Measurements from ENCODE around the gene UBTD2.

The UBTD2 gene

DNA sequence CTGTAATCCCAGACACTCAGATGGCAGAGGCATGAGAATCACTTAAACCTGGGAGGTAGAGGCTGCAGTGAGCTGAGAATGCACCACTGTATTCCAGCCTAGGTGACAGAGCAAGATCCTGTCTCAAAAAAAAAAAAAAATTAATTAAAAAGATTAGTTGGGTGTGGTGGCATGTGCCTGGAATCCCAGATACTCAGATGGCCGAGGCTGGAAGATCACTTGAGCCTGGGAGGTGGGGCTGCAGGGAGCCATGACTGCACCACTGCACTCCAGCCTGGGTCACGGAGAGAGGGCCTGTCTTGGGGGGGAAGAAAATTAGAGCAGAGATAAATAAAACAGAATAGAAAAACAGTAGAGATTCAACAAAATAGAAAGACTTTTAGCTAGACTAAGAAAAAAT, 34.9 kb downstream of the UBTD2 start:
- no peak overlapping the region for H3K4me3 ChIP-seq (ENCODE audit: low read length)
- no CpG with 5 or more reads among the region's 2 CpGs for WGBS (ENCODE audit: insufficient coverage, insufficient read length)
- no peak for DNase-seq (ENCODE audit: low read depth, low spot score)
- no peaks in the 10 kb centered on the region for H3K4me1 ChIP-seq (ENCODE audit: control insufficient read depth, insufficient read depth, low read length)
- H3K9me3 ChIP-seq (ENCODE audit: control insufficient read depth, insufficient read depth, low read length), result no peaks in the 10 kb centered on the region
- no peaks in the 10 kb centered on the region for H3K27me3 ChIP-seq (ENCODE audit: control insufficient read depth, insufficient read depth, low read length)
- no peak overlapping the region for H3K27ac ChIP-seq (ENCODE audit: low read length)
- H3K36me3 ChIP-seq (ENCODE audit: control insufficient read depth, insufficient read depth, low read length), result no peaks in the 10 kb centered on the region

DNA sequence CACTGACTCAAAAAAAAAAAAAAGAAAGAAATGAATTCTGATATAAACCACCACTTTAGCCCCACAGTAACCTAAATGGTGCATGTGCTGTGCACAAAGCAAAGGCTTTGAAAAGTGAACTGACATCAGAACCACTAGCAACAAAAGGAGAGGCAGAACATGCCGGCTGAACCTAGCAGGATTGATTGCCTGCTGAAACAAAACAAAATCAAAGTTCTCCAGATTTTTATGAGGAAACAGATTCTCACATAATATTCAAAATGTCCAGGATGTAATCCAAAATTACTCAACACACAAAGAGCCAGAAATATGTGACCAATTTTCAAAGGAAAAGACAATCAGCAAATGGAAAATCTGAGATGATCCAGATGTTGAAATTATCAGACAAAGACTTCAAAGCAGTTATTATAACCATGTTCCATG, 37.9 kb downstream of the UBTD2 start:
- H3K4me3 ChIP-seq (ENCODE audit: low read length), result no peak overlapping the region

DNA sequence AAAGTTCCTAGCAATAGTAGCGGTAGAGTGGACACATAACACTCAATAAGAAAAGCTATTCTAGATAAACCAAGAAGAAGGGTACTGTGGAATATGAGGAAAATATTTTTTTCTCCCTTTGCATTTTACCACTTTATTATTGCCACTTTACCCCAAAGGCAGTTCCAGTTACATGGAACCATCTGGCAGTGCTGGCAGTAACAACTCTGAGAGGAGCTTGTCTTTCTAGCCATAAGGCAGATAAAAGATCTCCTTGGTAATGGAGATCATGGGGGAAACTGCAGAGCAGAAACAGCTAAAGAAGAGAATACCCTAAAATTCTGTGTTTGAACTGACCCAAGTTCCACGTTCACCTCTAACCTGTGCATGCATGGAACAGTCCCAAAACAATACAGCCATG, 38.5 kb downstream of the UBTD2 start:
- H3K36me3 ChIP-seq (ENCODE audit: control insufficient read depth, insufficient read depth, low read length), result no peaks in the 10 kb centered on the region
- WGBS (ENCODE audit: insufficient coverage, insufficient read length), result no CpG with 5 or more reads among the region's 2 CpGs
- H3K4me1 ChIP-seq (ENCODE audit: control insufficient read depth, insufficient read depth, low read length), result no peaks in the 10 kb centered on the region
- no peak for DNase-seq (ENCODE audit: low read depth, low spot score)
- H3K4me3 ChIP-seq (ENCODE audit: low read length), result no peak overlapping the region
- no peaks in the 10 kb centered on the region for H3K9me3 ChIP-seq (ENCODE audit: control insufficient read depth, insufficient read depth, low read length)
- H3K27ac ChIP-seq (ENCODE audit: low read length), result no peak overlapping the region
- H3K27me3 ChIP-seq (ENCODE audit: control insufficient read depth, insufficient read depth, low read length), result no peaks in the 10 kb centered on the region

More for the DNA sequence above, 37.9 kb downstream of the UBTD2 start:
- no peaks in the 10 kb centered on the region for H3K4me1 ChIP-seq (ENCODE audit: control insufficient read depth, insufficient read depth, low read length)
- H3K27me3 ChIP-seq (ENCODE audit: control insufficient read depth, insufficient read depth, low read length), result no peaks in the 10 kb centered on the region
- DNase-seq (ENCODE audit: low read depth, low spot score), result no peak
- no peaks in the 10 kb centered on the region for H3K9me3 ChIP-seq (ENCODE audit: control insufficient read depth, insufficient read depth, low read length)
- no peak overlapping the region for H3K27ac ChIP-seq (ENCODE audit: low read length)
- no CpG with 5 or more reads among the region's 1 CpG for WGBS (ENCODE audit: insufficient coverage, insufficient read length)
- no peaks in the 10 kb centered on the region for H3K36me3 ChIP-seq (ENCODE audit: control insufficient read depth, insufficient read depth, low read length)

DNA sequence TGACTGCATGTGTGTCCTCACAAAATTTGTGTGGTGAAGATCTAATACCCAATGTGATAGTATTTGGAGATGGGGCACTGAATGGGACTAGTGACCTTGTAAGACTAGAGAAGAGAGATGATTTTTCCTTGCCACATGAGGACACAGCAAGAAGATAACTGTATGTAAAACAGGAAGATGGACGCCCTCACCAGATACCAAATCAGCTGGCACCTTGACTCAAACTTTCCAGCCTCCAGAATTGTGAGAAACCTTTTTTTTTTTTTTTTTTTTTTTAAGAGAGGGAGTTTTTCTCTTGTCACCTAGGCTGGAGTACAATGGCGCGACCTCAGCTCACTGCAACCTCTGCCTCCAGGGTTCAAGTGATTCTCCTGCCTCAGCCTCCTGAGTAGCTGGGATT, 40.3 kb downstream of the UBTD2 start:
- Histone ChIP-seq H3K4me1 (ENCODE audit: control insufficient read depth, insufficient read depth, low read length) (no peaks in the 10 kb centered on the region), H3K36me3 (ENCODE audit: control insufficient read depth, insufficient read depth, low read length) (no peaks in the 10 kb centered on the region), H3K4me3 (ENCODE audit: low read length) (no peak overlapping the region), H3K27ac (ENCODE audit: low read length) (no peak overlapping the region), H3K9me3 (ENCODE audit: control insufficient read depth, insufficient read depth, low read length) (no peaks in the 10 kb centered on the region), H3K27me3 (ENCODE audit: control insufficient read depth, insufficient read depth, low read length) (no peaks in the 10 kb centered on the region)
- WGBS (ENCODE audit: insufficient coverage, insufficient read length), result no CpG with 5 or more reads among the region's 3 CpGs
- DNase-seq (ENCODE audit: low read depth, low spot score), result no peak

DNA sequence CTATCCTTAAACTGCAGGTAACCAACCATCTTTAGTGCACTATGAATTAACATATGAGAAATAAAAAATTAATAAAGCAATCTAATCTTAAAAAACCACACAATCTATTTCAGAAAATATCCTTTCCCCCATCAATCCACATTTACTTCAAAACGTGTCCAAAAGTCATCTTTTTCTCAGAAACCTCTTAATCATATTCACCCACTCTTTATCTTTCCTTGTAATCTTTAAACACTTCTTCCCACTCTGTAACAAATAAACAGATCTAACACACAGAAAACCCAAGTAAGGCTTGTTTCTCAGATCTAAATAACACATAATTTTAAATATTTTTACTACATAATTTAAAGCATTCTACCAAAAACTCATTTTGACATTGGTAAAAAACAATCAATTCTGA, 45.2 kb downstream of the UBTD2 start:
- Histone ChIP-seq H3K4me1 (ENCODE audit: control insufficient read depth, insufficient read depth, low read length) (peaks cover 1% of the 10 kb centered on the region; the same call in 1 of the 2 replicates), H3K27me3 (ENCODE audit: control insufficient read depth, insufficient read depth, low read length) (no peaks in the 10 kb centered on the region), H3K36me3 (ENCODE audit: control insufficient read depth, insufficient read depth, low read length) (peaks cover 2% of the 10 kb centered on the region; the same call in 1 of the 2 replicates), H3K9me3 (ENCODE audit: control insufficient read depth, insufficient read depth, low read length) (no peaks in the 10 kb centered on the region), H3K27ac (ENCODE audit: low read length) (no peak overlapping the region), H3K4me3 (ENCODE audit: low read length) (no peak overlapping the region)
- 100% methylated on average over 1 of the region's 1 CpG for WGBS (ENCODE audit: insufficient coverage, insufficient read length)
- DNase-seq (ENCODE audit: low read depth, low spot score), result no peak

DNA sequence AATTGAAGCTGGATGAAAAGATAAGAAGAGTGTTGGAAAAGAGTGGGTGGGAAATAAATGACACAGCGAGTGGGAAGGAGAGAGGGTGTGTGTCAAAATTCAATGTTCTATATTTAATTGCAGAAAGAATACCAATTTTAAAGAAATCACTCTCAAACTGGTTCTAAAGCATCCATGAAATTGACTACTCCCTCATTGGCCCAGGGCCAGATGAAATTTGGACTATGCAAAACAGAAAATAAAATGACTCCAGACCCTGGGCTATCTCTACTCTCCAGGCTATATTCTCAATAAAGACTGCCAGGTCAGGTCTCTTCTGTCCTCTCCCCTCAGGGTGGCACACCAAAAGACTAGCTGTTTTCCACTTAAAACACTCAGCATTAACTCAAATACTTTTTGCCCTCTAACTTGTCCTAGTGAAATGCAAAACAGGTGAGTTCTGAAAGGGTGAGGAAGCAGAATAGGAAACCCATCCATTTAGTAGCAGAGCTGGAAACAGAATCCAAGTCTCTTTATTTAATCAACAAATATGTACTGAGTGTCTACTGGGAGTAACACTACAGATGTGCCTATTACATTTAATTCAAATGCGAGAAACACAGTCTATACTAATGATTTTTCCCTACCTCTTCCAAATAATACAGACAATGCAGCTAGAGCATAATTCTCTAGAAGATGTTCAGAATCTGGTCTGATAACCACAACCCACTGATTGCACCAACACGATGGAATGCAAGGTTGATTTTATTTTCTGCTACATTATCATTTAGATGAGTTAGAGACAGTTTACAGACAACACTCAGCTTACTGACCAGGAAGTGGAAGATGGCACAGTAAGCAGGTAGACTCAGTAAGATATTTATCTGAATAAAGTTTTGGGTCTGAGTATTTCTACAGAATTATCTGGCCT, 47.5 kb downstream of the UBTD2 start:
- no peak overlapping the region for H3K4me3 ChIP-seq (ENCODE audit: low read length)
- H3K36me3 ChIP-seq (ENCODE audit: control insufficient read depth, insufficient read depth, low read length), result peaks cover 2% of the 10 kb centered on the region; the same call in 1 of the 2 replicates
- WGBS (ENCODE audit: insufficient coverage, insufficient read length), result 100% methylated on average over 1 of the region's 3 CpGs
- no peak overlapping the region for H3K27ac ChIP-seq (ENCODE audit: low read length)
- no peaks in the 10 kb centered on the region for H3K9me3 ChIP-seq (ENCODE audit: control insufficient read depth, insufficient read depth, low read length)
- H3K27me3 ChIP-seq (ENCODE audit: control insufficient read depth, insufficient read depth, low read length), result no peaks in the 10 kb centered on the region
- no peak for DNase-seq (ENCODE audit: low read depth, low spot score)
- H3K4me1 ChIP-seq (ENCODE audit: control insufficient read depth, insufficient read depth, low read length), result peaks cover 1% of the 10 kb centered on the region; the same call in 1 of the 2 replicates

DNA sequence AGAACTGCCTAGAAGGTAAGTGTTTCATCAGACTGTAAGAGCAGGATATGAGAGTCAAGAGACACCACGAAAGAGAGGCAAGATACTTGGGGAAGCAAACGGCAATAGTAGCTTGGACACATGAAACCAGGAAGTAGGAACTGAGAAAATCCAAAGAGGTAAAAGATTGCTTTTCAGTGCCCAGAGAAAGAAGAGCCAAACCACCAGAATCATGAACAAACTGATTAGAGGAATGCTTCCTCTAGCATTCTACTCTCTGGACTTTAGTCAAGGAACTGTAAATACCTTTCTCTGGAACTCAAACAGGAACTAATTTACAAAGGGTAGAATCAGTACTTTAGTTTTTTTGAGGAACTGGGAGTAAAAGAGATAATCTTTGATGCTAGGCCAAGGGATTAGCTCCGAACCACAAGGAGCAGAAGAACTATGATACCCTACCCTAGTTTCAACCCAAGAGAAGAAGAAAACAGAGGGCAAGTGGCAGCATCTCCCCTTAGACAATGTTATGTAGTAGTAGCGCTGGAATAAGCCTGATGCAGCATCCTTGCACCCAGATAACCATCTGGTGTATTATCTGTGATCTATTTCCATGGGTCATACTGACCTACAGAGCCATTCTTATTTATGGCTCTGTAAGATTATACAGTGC, 48.3 kb downstream of the UBTD2 start:
- H3K9me3 ChIP-seq (ENCODE audit: control insufficient read depth, insufficient read depth, low read length), result no peaks in the 10 kb centered on the region
- H3K27me3 ChIP-seq (ENCODE audit: control insufficient read depth, insufficient read depth, low read length), result no peaks in the 10 kb centered on the region
- no peak overlapping the region for H3K4me3 ChIP-seq (ENCODE audit: low read length)
- peaks cover 2% of the 10 kb centered on the region; the same call in 1 of the 2 replicates for H3K36me3 ChIP-seq (ENCODE audit: control insufficient read depth, insufficient read depth, low read length)
- DNase-seq (ENCODE audit: low read depth, low spot score), result no peak
- no peak overlapping the region for H3K27ac ChIP-seq (ENCODE audit: low read length)
- H3K4me1 ChIP-seq (ENCODE audit: control insufficient read depth, insufficient read depth, low read length), result peaks cover 1% of the 10 kb centered on the region; the same call in 1 of the 2 replicates
- no CpG with 5 or more reads among the region's 4 CpGs for WGBS (ENCODE audit: insufficient coverage, insufficient read length)

DNA sequence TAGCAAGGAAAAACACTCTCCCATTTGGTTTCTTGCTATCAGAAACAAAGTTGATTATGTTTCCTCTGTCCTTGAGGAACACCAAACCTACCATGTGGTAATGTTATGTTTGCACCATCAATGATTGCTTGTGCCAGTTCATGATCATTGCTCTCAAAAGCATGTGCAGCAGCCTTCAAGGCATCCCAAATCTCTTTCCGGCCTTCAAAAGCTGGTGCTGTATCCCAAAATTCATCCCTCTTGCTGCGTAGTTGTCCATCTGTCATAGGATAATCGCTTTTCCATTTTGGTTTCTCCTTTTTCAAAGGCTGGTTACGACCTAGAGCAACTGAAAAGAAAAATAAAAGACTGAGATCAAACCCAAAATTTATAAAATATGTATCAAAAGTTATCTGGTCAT, 49.5 kb downstream of the UBTD2 start:
- Histone ChIP-seq H3K27me3 (ENCODE audit: control insufficient read depth, insufficient read depth, low read length) (no peaks in the 10 kb centered on the region), H3K4me3 (ENCODE audit: low read length) (no peak overlapping the region), H3K27ac (ENCODE audit: low read length) (no peak overlapping the region), H3K9me3 (ENCODE audit: control insufficient read depth, insufficient read depth, low read length) (no peaks in the 10 kb centered on the region), H3K4me1 (ENCODE audit: control insufficient read depth, insufficient read depth, low read length) (peaks cover 1% of the 10 kb centered on the region; the same call in 1 of the 2 replicates), H3K36me3 (ENCODE audit: control insufficient read depth, insufficient read depth, low read length) (peaks cover 2% of the 10 kb centered on the region; the same call in 1 of the 2 replicates)
- no CpG with 5 or more reads among the region's 4 CpGs for WGBS (ENCODE audit: insufficient coverage, insufficient read length)
- DNase-seq (ENCODE audit: low read depth, low spot score), result no peak

DNA sequence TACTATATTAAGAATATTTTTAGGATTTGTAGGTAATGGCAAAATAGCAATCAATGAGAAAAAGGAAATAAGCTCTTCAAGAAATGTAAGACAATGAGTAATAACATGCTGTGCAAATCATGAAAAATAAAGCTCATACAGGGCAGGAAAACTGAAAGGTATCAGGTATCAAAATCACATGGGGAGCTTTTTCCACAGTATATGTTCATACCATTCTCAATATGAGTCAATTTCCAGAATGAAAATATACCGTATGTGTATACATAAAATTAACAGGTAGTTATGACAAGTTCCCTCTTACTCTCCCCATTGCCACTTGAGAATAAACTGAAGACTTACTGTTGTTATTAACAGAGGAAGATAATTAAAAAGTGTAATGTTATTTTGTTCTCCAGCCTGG, 53.7 kb downstream of the UBTD2 start:
- DNase-seq (ENCODE audit: low read depth, low spot score), result no peak
- H3K27me3 ChIP-seq (ENCODE audit: control insufficient read depth, insufficient read depth, low read length), result no peaks in the 10 kb centered on the region
- H3K36me3 ChIP-seq (ENCODE audit: control insufficient read depth, insufficient read depth, low read length), result peaks cover 4% of the 10 kb centered on the region; the same call in 1 of the 2 replicates
- no peak overlapping the region for H3K27ac ChIP-seq (ENCODE audit: low read length)
- no CpG with 5 or more reads among the region's 1 CpG for WGBS (ENCODE audit: insufficient coverage, insufficient read length)
- H3K4me3 ChIP-seq (ENCODE audit: low read length), result no peak overlapping the region
- H3K9me3 ChIP-seq (ENCODE audit: control insufficient read depth, insufficient read depth, low read length), result no peaks in the 10 kb centered on the region
- no peaks in the 10 kb centered on the region for H3K4me1 ChIP-seq (ENCODE audit: control insufficient read depth, insufficient read depth, low read length)

DNA sequence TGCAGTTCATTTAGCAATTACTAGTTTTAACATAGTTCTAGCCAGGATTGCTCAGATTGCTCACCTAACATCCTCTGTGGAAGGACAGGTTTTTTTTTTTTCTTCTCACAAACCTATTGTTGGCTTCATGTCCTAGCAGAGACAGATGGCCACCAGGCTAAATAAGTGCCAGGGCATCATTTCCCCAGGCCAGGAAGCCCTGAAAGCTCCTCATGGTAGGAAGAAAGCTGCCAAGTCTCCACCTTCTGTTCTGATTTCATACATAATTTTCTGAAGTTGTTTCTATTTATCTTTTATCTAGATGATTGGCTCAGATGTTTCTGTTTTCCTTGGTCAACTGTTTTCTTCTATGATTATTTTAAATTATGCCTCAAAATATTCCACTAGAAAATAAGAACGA, 58.6 kb downstream of the UBTD2 start:
- Histone ChIP-seq H3K4me3 (ENCODE audit: low read length) (no peak overlapping the region), H3K36me3 (ENCODE audit: control insufficient read depth, insufficient read depth, low read length) (peaks cover 4% of the 10 kb centered on the region; the same call in 1 of the 2 replicates), H3K9me3 (ENCODE audit: control insufficient read depth, insufficient read depth, low read length) (no peaks in the 10 kb centered on the region), H3K27me3 (ENCODE audit: control insufficient read depth, insufficient read depth, low read length) (no peaks in the 10 kb centered on the region), H3K27ac (ENCODE audit: low read length) (no peak overlapping the region), H3K4me1 (ENCODE audit: control insufficient read depth, insufficient read depth, low read length) (no peaks in the 10 kb centered on the region)
- no CpG with 5 or more reads among the region's 1 CpG for WGBS (ENCODE audit: insufficient coverage, insufficient read length)
- DNase-seq (ENCODE audit: low read depth, low spot score), result no peak
